BJ (cell line): ENCODE measurements around the gene SPTBN5. TPM values are rescaled to one million over a fixed set of nuclear protein-coding genes. Genes with fewer than 3 reads are reported as not detected.
A peak's percentile ranks its signal among the peaks of the same experiment; 100 is the strongest.

Experiments
- CTCF ChIA-PET: fragments of 350-600 bp; formaldehyde crosslinking; extraction: SDS; loops from one replicate; lab custom pipeline; 2021; ENCODE audit warnings: antibody characterized with exemption, inconsistent platforms; lab: Yijun Ruan, JAX
- POLR2A ChIA-PET: fragments of 300-600 bp; sonication (Branson Sonifier 250); formaldehyde crosslinking; extraction: SDS; loops from one replicate; lab custom pipeline; 2021; ENCODE audit warnings: antibody characterized with exemption; lab: Charles Lee
- DNase-seq: peaks from one replicate; pipeline ENCODE4 v3.0.0-alpha.2; 2011; ENCODE audit warnings: low read depth
- H3K27me3 ChIP-seq: 2 replicates; pipeline ENCODE4 v1.6.0; 2011; ENCODE audit warnings: low read length; ENCODE audit not compliant: control insufficient read depth, insufficient read depth
- H3K36me3 ChIP-seq: 2 replicates; pipeline ENCODE4 v1.5.1; 2011; ENCODE audit warnings: low read length; ENCODE audit not compliant: control insufficient read depth, insufficient read depth
- H3K4me3 ChIP-seq: 2 replicates; pipeline ENCODE4 v1.5.1; 2011; ENCODE audit warnings: low read depth, mild to moderate bottlenecking, control low read depth, low read length
- polyA plus RNA-seq: library from polyadenylated mRNA; depleted of rRNA; stranded (reverse); fragments of >200 nt; gene quantifications from 2 replicates; pipeline ENCODE4 v1.2.3, GENCODE V29; 2011
- TF ChIP-seq, protein P1 (sequence below): IDR thresholded peaks from 2 replicates; pipeline ENCODE4 v1.5.1; 2011; ENCODE audit warnings: low read depth, mild to moderate bottlenecking, control low read depth, inconsistent platforms, low read length, moderate library complexity; ENCODE audit not compliant: insufficient read depth

The SPTBN5 gene
- polyA plus RNA-seq, 1 experiment = 0.04 TPM

DNA sequence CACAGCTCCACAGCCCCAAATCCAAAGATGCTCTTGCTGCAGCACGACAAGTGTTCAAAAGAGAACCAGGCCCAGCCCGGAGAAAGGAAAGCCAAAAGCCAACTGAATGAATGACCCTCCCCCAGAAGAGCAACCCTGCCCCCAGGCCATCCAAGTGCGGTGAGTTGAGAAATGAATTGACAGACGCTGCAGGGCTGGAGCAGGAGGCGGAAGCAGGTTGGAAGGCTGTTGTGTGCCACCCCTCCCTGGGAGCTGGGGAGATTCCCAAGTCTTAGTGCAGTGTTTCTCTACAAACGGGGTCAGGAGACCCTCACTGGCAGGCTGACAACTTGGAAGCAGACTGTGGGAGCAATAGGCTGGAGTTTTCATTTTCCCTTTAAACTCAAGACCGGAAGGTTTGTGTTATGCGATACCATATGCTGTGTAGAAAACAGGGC, 3.5 kb upstream of the SPTBN5 start:
- no peak for DNase-seq
- TF ChIP-seq, protein P1, sequence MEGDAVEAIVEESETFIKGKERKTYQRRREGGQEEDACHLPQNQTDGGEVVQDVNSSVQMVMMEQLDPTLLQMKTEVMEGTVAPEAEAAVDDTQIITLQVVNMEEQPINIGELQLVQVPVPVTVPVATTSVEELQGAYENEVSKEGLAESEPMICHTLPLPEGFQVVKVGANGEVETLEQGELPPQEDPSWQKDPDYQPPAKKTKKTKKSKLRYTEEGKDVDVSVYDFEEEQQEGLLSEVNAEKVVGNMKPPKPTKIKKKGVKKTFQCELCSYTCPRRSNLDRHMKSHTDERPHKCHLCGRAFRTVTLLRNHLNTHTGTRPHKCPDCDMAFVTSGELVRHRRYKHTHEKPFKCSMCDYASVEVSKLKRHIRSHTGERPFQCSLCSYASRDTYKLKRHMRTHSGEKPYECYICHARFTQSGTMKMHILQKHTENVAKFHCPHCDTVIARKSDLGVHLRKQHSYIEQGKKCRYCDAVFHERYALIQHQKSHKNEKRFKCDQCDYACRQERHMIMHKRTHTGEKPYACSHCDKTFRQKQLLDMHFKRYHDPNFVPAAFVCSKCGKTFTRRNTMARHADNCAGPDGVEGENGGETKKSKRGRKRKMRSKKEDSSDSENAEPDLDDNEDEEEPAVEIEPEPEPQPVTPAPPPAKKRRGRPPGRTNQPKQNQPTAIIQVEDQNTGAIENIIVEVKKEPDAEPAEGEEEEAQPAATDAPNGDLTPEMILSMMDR = no peak
- H3K4me3 ChIP-seq = no peak overlapping the region
- ChIA-PET CTCF (interaction anchor here (0.5 kb wide), 1 partner anchor 146 kb away, joined by 4 read pairs; no protein-coding TSS in a partner anchor), POLR2A (no interaction called here)
- peaks cover 3% of the 10 kb centered on the region for H3K36me3 ChIP-seq
- no peaks in the 10 kb centered on the region for H3K27me3 ChIP-seq

DNA sequence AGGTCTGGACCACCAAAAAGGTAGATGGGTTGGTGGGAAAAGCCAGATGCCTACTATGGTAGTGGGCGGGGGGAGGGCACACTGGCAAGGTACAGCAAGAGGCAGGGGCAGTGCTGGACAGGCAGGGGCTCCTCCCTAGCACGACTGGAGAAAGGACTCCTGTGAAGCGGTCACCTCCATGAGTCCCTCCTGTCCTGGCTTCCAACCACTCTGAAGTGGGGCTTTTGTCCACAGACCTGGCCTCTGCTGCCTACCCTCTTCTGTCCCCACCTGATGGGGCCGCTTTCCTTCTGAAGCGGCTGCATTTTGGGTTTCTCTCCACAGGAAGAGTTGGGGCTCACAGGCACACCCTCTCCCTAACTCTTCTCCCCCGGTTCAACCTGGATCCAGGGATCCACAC, 2.7 kb upstream of the SPTBN5 start:
- Histone ChIP-seq H3K36me3 (peaks cover 3% of the 10 kb centered on the region), H3K27me3 (no peaks in the 10 kb centered on the region), H3K4me3 (no peak overlapping the region)
- TF ChIP-seq, protein P1 = no peak
- POLR2A ChIA-PET = no interaction called here
- CTCF ChIA-PET = interaction anchor here (0.5 kb wide), 1 partner anchor 145 kb away, joined by 4 read pairs; no protein-coding TSS in a partner anchor
- no peak for DNase-seq

DNA sequence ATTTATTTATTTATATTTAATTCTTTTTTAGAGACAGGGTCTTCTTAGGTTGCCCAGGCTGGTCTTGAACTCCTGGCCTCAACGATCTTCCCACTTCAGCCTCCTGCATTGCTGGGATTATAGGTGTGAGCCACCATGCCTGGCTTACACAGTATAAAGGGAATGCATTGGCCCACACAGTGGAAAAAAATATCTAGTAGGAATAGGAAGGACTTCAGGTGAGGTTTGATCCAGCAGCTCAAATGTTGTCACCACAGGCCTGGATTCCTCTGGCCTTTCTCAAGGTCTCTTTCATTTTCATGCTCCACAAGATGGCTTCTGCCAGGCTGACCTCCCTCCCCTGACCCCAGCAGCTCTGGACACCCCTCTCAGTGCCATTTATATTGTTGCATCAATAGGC, 2.1 kb upstream of the SPTBN5 start:
- CTCF ChIA-PET = interaction anchor here (1.5 to 4.3 kb wide), 2 partner anchors 8 to 77 kb away, joined by 3 to 24 read pairs; partner anchors contain the start of gene EHD4
- TF ChIP-seq, protein P1 = no peak
- POLR2A ChIA-PET = no interaction called here

DNA sequence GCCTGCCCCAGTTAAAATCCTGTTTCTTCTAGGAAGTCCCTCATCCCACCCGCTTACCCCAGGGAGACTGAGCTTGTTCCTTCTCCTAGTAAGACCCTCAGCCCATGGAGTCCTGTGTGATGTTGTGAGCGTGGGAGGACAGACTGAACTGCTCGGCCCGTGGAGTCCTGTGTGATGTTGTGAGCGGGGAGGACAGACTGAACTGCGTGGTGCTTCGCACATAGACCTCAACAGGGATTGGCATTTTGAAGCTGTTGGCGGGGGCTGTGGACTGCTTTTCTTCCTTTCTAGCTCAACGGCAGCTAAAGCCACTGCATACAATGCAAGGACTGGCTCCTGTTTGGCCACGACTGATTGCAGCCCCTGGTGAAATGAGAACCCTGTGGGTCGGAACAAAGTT, 1.6 kb upstream of the SPTBN5 start:
- ChIA-PET POLR2A (no interaction called here), CTCF (interaction anchor here (1.5 to 4.3 kb wide), 2 partner anchors 8 to 77 kb away, joined by 3 to 24 read pairs; partner anchors contain the start of gene EHD4)
- peaks cover under 1% of the 10 kb centered on the region; the same call in 1 of the 2 replicates for H3K36me3 ChIP-seq
- TF ChIP-seq, protein P1 = no peak
- no peak for DNase-seq
- H3K27me3 ChIP-seq = no peaks in the 10 kb centered on the region; the same call in 1 of the 2 replicates
- no peak overlapping the region for H3K4me3 ChIP-seq

More for the DNA sequence above, 2.1 kb upstream of the SPTBN5 start:
- Histone ChIP-seq H3K36me3 (peaks cover 3% of the 10 kb centered on the region), H3K4me3 (no peak overlapping the region), H3K27me3 (no peaks in the 10 kb centered on the region; the same call in 1 of the 2 replicates)
- no peak for DNase-seq

DNA sequence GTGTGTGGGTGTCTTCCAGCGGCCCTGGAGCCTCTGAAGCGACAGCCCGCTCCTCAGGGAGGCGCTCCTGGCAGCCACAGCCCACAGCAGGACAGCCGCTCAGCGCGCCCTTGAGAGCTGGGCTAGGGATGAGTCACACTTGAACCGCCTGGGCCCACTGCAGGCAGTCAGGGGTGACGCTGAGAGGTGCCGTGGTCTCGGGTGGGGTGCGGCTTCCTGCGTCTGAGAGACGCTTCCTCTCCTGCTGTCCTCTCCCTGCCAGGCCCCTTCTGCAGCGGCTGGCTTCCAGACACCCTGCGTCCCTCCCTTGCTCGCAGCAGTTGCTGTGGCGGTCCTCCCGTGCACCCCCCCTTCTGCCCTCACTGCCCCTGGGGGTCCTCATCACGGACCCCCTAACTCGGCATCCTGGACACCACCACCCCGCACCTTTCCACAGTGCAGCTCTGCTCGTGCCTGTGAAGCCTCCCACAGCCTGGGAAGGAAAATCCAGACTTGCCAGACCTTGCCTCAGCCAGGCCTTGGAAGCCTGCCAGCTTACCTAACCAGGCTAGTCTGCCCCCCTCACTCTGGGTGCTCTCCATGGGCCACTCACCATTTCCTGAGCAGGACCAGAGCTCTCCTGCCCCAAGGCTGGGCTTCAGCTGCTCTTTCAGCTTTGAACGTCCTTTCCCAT, 1.1 kb upstream of the SPTBN5 start:
- no peaks in the 10 kb centered on the region for H3K36me3 ChIP-seq
- no peak overlapping the region for H3K4me3 ChIP-seq
- POLR2A ChIA-PET = no interaction called here
- H3K27me3 ChIP-seq = no peaks in the 10 kb centered on the region; the same call in 1 of the 2 replicates
- TF ChIP-seq, protein P1 = peak; percentile 35
- CTCF ChIA-PET = interaction anchor here (1.0 to 4.3 kb wide), 3 partner anchors 9 to 78 kb away, joined by 3 to 24 read pairs (median 3); partner anchors contain the start of gene EHD4
- peak; percentile 13 for DNase-seq
